ENCODE measurements around the gene MIDN. TPM values are rescaled to one million over a fixed set of nuclear protein-coding genes. Genes with fewer than 3 reads are reported as not detected.

MIDN gene
- total RNA-seq, 2 donors from 2014 or later, result 80.1 to 124 TPM

GRCh38 chr19:1247748-1248138 is 640 bp upstream of the MIDN start:
- Histone ChIP-seq H3K4me1 (ENCODE audit: control insufficient read depth in 1 of 2, low read depth in 2 of 2) (peaks cover 29 to 57% of the 10 kb centered on the region in 2 donors), H3K27me3 (replicated peaks; ENCODE audit: insufficient read depth) (no peaks in the 10 kb centered on the region), H3K4me3 (peak overlapping the region; percentile 99), H3K27ac (peak overlapping the region; percentile 100), H3K9me3 (no peaks in the 10 kb centered on the region), H3K36me3 (no peaks in the 10 kb centered on the region)
- TF ChIP-seq, protein P1, sequence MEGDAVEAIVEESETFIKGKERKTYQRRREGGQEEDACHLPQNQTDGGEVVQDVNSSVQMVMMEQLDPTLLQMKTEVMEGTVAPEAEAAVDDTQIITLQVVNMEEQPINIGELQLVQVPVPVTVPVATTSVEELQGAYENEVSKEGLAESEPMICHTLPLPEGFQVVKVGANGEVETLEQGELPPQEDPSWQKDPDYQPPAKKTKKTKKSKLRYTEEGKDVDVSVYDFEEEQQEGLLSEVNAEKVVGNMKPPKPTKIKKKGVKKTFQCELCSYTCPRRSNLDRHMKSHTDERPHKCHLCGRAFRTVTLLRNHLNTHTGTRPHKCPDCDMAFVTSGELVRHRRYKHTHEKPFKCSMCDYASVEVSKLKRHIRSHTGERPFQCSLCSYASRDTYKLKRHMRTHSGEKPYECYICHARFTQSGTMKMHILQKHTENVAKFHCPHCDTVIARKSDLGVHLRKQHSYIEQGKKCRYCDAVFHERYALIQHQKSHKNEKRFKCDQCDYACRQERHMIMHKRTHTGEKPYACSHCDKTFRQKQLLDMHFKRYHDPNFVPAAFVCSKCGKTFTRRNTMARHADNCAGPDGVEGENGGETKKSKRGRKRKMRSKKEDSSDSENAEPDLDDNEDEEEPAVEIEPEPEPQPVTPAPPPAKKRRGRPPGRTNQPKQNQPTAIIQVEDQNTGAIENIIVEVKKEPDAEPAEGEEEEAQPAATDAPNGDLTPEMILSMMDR (IDR thresholded peaks at IDR 0.05), result no peak
- ATAC-seq (ENCODE audit: insufficient number of reproducible peaks, low FRiP score, low read depth) (no peak), DNase-seq (ENCODE audit: low spot score) (no peak)

- H3K4me1 ChIP-seq (ENCODE audit: control insufficient read depth in 1 of 2, low read depth in 2 of 2), result peaks cover 25 to 51% of the 10 kb centered on the region in 2 donors
- peak overlapping the region; percentile 99 for H3K4me3 ChIP-seq
- TF ChIP-seq, protein P1 (IDR thresholded peaks at IDR 0.05), result peak; percentile 82
- ATAC-seq (ENCODE audit: insufficient number of reproducible peaks, low FRiP score, low read depth) (peak; percentile 0), DNase-seq (ENCODE audit: low spot score) (no peak)
- H3K36me3 ChIP-seq, result no peaks in the 10 kb centered on the region
- no peaks in the 10 kb centered on the region for H3K27me3 ChIP-seq (replicated peaks; ENCODE audit: insufficient read depth)
- H3K9me3 ChIP-seq, result no peaks in the 10 kb centered on the region
- H3K27ac ChIP-seq, result peak overlapping the region; percentile 100
These were observed 459 bp downstream of the MIDN start for GRCh38 chr19:1248786-1249297.

DNA sequence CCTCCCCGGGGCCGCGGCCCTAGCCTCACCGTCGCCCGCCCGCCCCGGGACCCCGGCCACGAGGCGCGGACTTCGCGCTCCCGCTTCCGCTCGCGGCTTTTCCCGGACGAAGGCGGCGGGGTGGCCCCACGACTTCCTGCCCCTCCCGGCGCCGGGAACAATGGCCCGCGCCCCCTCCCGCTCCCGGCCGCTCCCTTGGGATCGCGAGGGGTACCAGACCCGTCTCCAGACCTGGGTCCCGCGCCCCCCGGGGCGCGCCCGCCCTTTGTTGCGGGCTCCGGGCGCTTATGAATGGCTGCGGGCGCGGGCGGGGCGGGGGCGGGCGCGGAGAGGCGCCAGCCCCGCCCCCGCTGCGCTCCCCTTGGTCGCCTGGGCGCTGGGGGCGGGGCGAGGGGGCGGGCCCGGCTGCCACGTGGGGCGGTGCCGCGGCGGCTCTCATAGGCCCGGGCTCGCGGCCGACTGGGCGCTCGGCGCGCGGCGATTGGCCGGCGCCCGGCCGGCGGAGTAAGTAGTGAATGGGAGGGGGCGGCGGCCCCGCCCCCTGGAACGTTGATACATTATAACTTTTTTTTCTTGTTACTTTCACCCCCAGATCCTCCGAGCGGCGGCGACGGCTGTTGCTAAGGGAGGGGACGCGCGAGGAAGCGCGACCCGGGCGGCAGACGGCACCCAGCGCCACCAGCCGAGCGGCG is 1.1 kb downstream of the MIDN start:
- peaks cover 27 to 51% of the 10 kb centered on the region in 2 donors for H3K4me1 ChIP-seq (ENCODE audit: control insufficient read depth in 1 of 2, low read depth in 2 of 2)
- DNase-seq (ENCODE audit: low spot score) (peak; percentile 79), ATAC-seq (ENCODE audit: insufficient number of reproducible peaks, low FRiP score, low read depth) (peak; percentile 16)
- H3K27ac ChIP-seq, result peak overlapping the region; percentile 100
- TF ChIP-seq, protein P1 (IDR thresholded peaks at IDR 0.05), result no peak
- no peaks in the 10 kb centered on the region for H3K27me3 ChIP-seq (replicated peaks; ENCODE audit: insufficient read depth)
- peaks cover 5% of the 10 kb centered on the region for H3K36me3 ChIP-seq
- peak overlapping the region; percentile 99 for H3K4me3 ChIP-seq
- H3K9me3 ChIP-seq, result no peaks in the 10 kb centered on the region

DNA sequence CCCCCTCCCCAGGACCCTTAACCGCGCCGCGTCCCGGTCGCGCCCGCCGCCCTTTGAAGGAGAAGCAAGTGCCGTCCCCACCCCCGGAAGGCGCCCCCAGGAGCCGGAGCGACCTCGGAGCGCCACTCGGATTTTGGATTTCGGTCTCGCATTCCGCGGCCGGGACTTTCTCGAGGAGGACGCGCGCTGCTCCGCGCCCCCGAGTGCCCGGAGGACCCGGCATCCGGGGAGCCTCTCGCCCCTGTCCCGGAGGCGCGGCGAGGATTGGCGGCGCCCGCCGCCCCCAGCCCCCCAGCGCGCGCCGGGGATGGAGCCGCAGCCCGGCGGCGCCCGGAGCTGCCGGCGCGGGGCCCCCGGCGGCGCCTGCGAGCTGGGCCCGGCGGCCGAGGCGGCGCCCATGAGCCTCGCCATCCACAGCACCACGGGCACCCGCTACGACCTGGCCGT is 1.6 kb downstream of the MIDN start:
- ATAC-seq (ENCODE audit: insufficient number of reproducible peaks, low FRiP score, low read depth) (no peak), DNase-seq (ENCODE audit: low spot score) (no peak)
- TF ChIP-seq, protein P1 (IDR thresholded peaks at IDR 0.05), result no peak
- peaks cover 27 to 51% of the 10 kb centered on the region in 2 donors for H3K4me1 ChIP-seq (ENCODE audit: control insufficient read depth in 1 of 2, low read depth in 2 of 2)
- peak overlapping the region; percentile 99 for H3K27ac ChIP-seq
- no peaks in the 10 kb centered on the region for H3K27me3 ChIP-seq (replicated peaks; ENCODE audit: insufficient read depth)
- peak overlapping the region; percentile 99 for H3K4me3 ChIP-seq
- peaks cover 11% of the 10 kb centered on the region for H3K36me3 ChIP-seq
- no peaks in the 10 kb centered on the region for H3K9me3 ChIP-seq

- DNase-seq (ENCODE audit: low spot score) (no peak), ATAC-seq (ENCODE audit: insufficient number of reproducible peaks, low FRiP score, low read depth) (no peak)
- peak overlapping the region; percentile 99 for H3K27ac ChIP-seq
- H3K4me1 ChIP-seq (ENCODE audit: control insufficient read depth in 1 of 2, low read depth in 2 of 2), result peaks cover 28 to 51% of the 10 kb centered on the region in 2 donors
- H3K27me3 ChIP-seq (replicated peaks; ENCODE audit: insufficient read depth), result no peaks in the 10 kb centered on the region
- H3K4me3 ChIP-seq, result peak overlapping the region; percentile 99
- TF ChIP-seq, protein P1 (IDR thresholded peaks at IDR 0.05), result no peak
- H3K36me3 ChIP-seq, result peaks cover 17% of the 10 kb centered on the region
- no peaks in the 10 kb centered on the region for H3K9me3 ChIP-seq
These were observed 2.3 kb downstream of the MIDN start for GRCh38 chr19:1250437-1251260.

Data from thoracic aorta (tissue), 2 donors.